C4-2B (cell line): ENCODE results near the gene FSTL4.
"Not testable (repeated sequence)": the region's sequence is repeated elsewhere in the genome, so short reads cannot be mapped to it uniquely, and the experiment has no call there.

Source experiments
- H3K27ac ChIP-seq: fragments of 450-650 bp; 2 replicates; pipeline ENCODE4 v1.5.1; 2017
- ZFX ChIP-seq: fragments of 450-650 bp; IDR thresholded peaks from 2 replicates; pipeline ENCODE4 v1.6.1; 2017
- TF ChIP-seq, protein P1 (sequence below): fragments of 450-650 bp; conservative IDR thresholded peaks from 2 replicates; pipeline ENCODE4 v1.5.1; 2017; ENCODE audit warnings: mild to moderate bottlenecking

Gene FSTL4

DNA sequence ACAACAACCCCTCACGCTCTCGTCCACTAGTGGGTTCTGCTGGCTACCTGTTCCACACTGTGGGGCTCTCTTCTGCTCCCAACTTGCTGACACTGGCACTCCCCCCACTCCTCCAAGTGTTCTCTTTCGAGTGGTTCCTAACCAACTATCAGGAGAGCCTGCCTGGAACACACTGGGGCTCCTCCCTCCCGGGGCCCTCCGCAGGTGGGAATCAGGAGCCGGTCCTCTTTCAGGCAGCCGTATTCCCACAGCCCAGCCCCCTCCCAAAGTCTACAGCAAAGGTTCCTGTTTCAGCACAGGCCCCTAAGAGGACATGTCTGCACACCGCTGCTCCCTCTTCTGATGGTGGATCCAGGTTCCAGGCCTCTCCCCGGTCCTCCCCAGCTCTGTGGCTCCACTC is 165.9 kb downstream of the FSTL4 start:
- H3K27ac ChIP-seq, result no peak overlapping the region
- TF ChIP-seq, protein P1, sequence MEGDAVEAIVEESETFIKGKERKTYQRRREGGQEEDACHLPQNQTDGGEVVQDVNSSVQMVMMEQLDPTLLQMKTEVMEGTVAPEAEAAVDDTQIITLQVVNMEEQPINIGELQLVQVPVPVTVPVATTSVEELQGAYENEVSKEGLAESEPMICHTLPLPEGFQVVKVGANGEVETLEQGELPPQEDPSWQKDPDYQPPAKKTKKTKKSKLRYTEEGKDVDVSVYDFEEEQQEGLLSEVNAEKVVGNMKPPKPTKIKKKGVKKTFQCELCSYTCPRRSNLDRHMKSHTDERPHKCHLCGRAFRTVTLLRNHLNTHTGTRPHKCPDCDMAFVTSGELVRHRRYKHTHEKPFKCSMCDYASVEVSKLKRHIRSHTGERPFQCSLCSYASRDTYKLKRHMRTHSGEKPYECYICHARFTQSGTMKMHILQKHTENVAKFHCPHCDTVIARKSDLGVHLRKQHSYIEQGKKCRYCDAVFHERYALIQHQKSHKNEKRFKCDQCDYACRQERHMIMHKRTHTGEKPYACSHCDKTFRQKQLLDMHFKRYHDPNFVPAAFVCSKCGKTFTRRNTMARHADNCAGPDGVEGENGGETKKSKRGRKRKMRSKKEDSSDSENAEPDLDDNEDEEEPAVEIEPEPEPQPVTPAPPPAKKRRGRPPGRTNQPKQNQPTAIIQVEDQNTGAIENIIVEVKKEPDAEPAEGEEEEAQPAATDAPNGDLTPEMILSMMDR, result no peak
- no peak for TF ChIP-seq ZFX

DNA sequence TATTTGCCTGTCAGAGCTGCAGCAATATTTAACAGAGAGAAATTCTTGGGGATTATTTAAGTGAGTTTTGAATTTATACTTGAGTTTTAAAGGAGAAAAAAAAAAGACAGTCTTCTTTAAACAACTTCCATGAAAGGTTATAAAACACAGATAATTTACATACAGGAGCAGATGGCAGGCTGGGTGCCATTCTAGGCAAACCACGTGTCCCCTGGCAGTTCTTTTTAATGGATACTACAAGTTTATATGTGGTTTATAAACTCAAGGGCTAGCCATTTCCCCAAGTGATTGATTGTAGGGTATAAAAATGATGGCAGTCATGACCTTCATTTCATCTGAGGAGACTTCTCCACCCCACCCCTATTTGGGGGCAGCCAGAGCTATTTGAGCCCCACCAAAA is 166.6 kb downstream of the FSTL4 start:
- no peak overlapping the region for H3K27ac ChIP-seq
- TF ChIP-seq ZFX, result no peak
- TF ChIP-seq, protein P1, result no peak

DNA sequence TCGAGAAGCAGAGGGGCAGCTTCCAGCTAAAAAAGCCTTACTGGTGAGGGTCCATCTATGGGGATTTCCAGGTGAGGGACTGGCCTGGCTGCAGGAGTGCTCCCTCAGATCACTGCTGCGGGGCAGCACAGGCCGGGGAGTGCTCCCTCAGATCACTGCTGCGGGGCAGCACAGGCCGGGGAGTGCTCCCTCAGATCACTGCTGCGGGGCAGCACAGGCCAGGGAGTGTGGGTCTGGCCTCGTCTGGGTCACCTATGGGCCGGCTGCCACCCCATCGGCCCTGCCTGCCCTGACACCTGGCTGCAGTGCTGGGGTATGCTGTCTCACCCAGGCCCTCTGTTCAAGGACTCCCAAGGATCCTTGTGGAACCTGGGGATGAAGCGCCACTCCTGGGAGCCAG is 167.1 kb downstream of the FSTL4 start:
- H3K27ac ChIP-seq, result not testable (repeated sequence)

DNA sequence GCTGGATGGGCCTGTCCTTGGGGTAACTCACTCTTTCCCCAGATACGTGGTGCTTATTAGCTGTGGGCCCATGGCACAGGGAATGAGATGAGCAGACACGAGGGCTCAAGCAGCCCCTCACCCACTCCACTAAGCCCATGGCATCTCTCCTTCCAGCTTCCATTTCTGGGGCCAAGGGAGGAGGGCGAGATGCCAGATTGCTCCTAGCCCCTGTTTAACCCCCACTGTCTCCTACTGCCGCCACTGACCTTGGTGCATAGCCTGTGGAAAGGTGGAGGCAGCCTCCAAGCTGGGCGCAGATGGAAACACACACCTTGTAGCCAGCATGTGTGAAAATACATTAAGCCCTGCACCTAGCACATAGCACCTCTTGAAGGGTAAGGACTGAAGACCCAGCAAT is 167.6 kb downstream of the FSTL4 start:
- no peak overlapping the region for H3K27ac ChIP-seq
- TF ChIP-seq, protein P1, result no peak
- no peak for TF ChIP-seq ZFX

DNA sequence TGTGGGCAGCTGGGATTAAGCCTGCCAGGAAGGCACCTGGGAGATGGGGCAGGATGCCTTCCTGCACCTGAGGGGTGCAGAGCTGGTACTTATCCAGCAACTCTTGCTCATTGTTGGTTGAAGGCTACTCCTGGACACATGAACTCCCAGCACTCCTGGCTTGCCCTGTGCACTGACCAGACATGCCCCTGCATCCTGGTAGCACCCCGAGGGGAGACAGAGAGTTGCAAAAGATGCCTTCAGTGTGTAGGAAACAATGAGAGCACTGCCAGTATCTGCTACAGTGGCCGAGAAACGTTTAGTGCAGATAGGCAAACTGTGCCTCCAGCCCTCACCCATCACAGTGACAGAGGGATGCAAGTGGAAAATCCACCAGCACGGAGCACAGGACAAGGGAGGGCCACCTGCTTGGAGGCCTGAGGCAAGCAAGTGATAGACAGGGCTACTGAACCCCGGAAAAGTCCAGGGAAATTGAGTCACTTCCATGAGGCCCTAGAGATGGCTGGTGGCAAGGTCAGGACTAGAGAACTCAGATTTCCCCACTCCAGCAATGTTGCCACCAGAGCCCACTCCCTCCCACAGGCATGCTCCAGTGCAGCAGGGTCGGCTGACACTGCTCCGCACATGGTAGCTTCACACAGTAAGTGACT is 171.1 kb downstream of the FSTL4 start:
- H3K27ac ChIP-seq, result no peak overlapping the region
- TF ChIP-seq ZFX, result no peak
- TF ChIP-seq, protein P1, result no peak

DNA sequence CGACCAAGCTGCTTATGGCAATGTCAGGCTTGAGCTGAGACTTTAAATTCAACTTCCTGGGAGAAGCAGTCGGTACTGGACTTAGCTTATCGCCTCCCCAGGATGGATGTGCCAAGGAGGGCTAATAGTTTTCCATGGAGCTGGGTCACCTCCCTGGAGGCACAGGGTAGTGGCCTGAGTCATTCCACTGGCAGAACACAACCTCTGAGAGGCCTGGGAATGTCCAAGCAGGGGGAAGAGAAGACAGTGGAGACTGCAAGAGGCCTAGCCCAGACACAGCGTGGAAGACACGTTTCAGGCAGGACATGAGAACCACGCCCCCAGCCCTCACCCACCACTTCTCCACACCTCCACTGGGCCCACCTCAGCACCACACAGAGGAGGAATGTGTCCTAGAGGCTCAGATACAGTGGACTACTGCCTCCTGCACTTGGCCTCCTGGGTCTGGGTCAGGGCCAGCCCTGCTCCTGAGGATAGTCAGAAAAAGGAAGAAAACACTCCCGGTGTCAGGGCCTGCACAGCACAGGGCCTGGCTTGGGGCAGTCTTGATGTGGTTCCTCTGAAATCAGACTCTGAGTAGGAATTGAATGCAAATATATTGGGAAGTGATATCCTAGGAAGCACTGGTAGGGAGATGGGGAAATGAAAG is 171.8 kb downstream of the FSTL4 start:
- no peak for TF ChIP-seq ZFX
- TF ChIP-seq, protein P1, result no peak
- H3K27ac ChIP-seq, result no peak overlapping the region

DNA sequence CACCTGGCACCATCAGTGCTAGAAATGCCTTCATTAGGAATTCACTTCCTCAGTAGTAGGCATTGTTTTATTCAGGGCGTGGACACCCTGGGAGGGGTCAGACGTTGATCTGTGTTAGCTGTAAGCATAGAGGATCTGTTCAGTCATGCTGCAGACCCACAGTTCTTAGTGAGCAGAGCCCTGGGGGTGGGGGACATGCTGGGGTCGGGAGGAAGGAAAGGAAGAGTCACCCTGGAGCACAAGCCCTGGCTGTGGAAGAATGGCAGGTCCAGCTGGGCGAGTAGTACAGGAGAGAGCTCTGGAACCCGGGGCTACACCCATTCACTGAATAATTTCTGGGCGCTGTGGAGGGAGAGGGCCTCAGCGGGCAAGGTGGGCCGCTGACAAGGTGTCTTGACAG is 172.5 kb downstream of the FSTL4 start:
- no peak for TF ChIP-seq ZFX
- TF ChIP-seq, protein P1, result no peak
- H3K27ac ChIP-seq, result no peak overlapping the region

DNA sequence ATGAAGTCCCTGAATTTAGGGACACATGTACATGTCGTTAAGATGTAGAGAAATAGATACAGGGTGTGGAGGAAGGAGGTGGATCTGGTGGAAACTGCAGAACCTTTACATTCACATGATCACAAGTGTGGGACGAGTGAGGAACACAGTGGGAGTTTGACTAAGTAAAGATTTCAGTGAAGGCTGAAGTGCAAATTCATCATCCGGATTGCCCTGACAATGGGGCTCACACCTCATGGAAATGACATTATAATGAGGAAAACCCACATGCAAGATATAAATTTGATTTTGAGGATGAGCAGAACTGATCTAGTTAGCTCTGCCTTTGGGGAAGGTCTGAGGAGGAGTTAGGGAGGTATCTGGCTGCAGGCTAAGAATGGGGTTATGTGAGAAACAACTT is 173.9 kb downstream of the FSTL4 start:
- no peak for TF ChIP-seq ZFX
- TF ChIP-seq, protein P1, result no peak
- no peak overlapping the region for H3K27ac ChIP-seq
